ENCODE data around the gene SLC6A9.

- no peak for TF ChIP-seq CTCF (conservative IDR thresholded peaks at IDR 0.05; ENCODE audit: low read depth in 2 of 2)
- TF ChIP-seq POLR2AphosphoS5 (IDR thresholded peaks at IDR 0.05; ENCODE audit: low read depth): no peak
- no peak for TF ChIP-seq CREB1 (CRISPR knock-in tag; IDR thresholded peaks at IDR 0.05; ENCODE audit: low read depth)
- no peak for TF ChIP-seq EZH2 (IDR thresholded peaks at IDR 0.05; ENCODE audit: low read depth, unreplicated experiment)
- no peak for TF ChIP-seq EZH2phosphoT487 (IDR thresholded peaks at IDR 0.05; ENCODE audit: unreplicated experiment)
- TF ChIP-seq JUNB (IDR thresholded peaks at IDR 0.05; ENCODE audit: unreplicated experiment): no peak
- TF ChIP-seq ZNF331 (CRISPR knock-in tag; IDR thresholded peaks at IDR 0.05; ENCODE audit: low read depth): no peak
- TF ChIP-seq STAT1 (IDR thresholded peaks at IDR 0.05; ENCODE audit: unreplicated experiment): no peak
Observed at GRCh38 chr1:44000122-44000665, 31.1 kb downstream of the SLC6A9 start.

Measured in GM23338 (cell line).